ENCODE measurements around the gene PJVK. TPM values are rescaled to one million over a fixed set of nuclear protein-coding genes. Genes with fewer than 3 reads are reported as not detected.

PJVK gene
- total and polyA plus RNA-seq, 2 of the 4 experiments (the other 2 are of a cell fraction): 0.72 to 2.4 TPM

DNA sequence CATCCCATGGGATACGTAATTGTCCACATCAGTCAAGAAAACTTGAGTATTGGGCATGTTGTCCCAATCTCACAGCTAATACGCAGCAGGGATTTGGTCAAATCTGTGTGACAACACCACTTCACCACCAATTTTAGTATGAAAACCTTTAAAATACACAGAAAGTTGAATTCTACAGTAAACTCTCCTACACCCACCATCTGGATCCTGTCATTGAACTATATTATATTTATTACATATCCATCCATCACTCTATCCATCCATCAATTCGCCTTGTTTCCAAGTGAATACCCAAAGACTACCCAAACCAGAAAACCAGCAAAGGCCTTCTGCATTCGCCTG, 28.1 kb downstream of the PJVK start:
- dilution Hi-C loops (cut with HindIII; ENCODE audit: low sequenced_read_pairs, unreplicated experiment): no loop called here
- Histone ChIP-seq H3K23ac (ENCODE audit: low read depth, low read length) (no peak overlapping the region), H3K79me1 (ENCODE audit: low read depth in 1 of 2, low read length in 2 of 2) (peaks cover 13 to 39% of the 10 kb centered on the region in 2 experiments), H3K4me3 (ENCODE audit: insufficient read depth, low read depth, low read length) (peak overlapping the region; percentile 83; the same call in 1 of the 2 replicates), H2AK9ac (replicated peaks; ENCODE audit: low read depth, low read length, poor library complexity) (no peak overlapping the region), H3K56ac (ENCODE audit: extremely low read depth, insufficient read depth, low read length) (no peak overlapping the region), H2BK5ac (ENCODE audit: low read depth, low read length, poor library complexity, severe bottlenecking) (no peak overlapping the region), H3K4ac (ENCODE audit: low read depth, low read length) (peak overlapping the region; percentile 22; the same call in 1 of the 2 replicates), H3K36me3 (ENCODE audit: control insufficient read depth, insufficient read depth, low read length) (no peaks in the 10 kb centered on the region), H3K14ac (replicated peaks; ENCODE audit: low read depth, low read length) (no peak overlapping the region), H3K27me3 (ENCODE audit: control insufficient read depth, insufficient read depth, low read length) (no peaks in the 10 kb centered on the region), H3K27ac (ENCODE audit: insufficient read depth, low read length) (peak overlapping the region; percentile 91; the same call in 1 of the 2 replicates), H3K4me2 (ENCODE audit: low read depth, low read length) (peak overlapping the region; percentile 85), H3K9me1 (ENCODE audit: insufficient read depth, low read length) (peaks cover 6% of the 10 kb centered on the region; the same call in 1 of the 2 replicates), H4K8ac (ENCODE audit: low read depth in 2 of 2, low read length in 2 of 2) (peak overlapping the region; percentile 92 to 98), H3K18ac (ENCODE audit: low read depth, low read length) (no peak overlapping the region), H3K9me3 (ENCODE audit: control insufficient read depth, insufficient read depth, low read length) (no peaks in the 10 kb centered on the region), H3K9ac (ENCODE audit: low read depth, low read length) (peak overlapping the region; percentile 38; the same call in 1 of the 2 replicates), H4K91ac (ENCODE audit: insufficient read depth, low read depth, low read length) (no peak overlapping the region), H2BK20ac (ENCODE audit: low read depth, low read length) (no peak overlapping the region), H2BK120ac (ENCODE audit: low read depth, low read length) (no peak overlapping the region), H4K20me1 (ENCODE audit: insufficient read depth, low read length) (peaks cover 21% of the 10 kb centered on the region), H3K4me1 (ENCODE audit: control insufficient read depth, insufficient read depth, low read length) (peaks cover 4% of the 10 kb centered on the region), H2BK15ac (ENCODE audit: low read depth, low read length) (no peak overlapping the region), H4K5ac (ENCODE audit: low read depth, low read length) (peak overlapping the region; percentile 84), H2AFZ (replicated peaks; ENCODE audit: low read length, poor library complexity) (peak overlapping the region; percentile 92), H2AK5ac (ENCODE audit: low read depth, low read length) (no peak overlapping the region)
- 40% methylated on average over 1 of the region's 4 CpGs; no CpG with 5 or more reads in 1 of the 2 experiments for WGBS, 2 experiments (ENCODE audit: extremely low coverage in 2 of 2, insufficient read length in 1 of 2)
- ChIA-PET POLR2A (ENCODE audit: unreplicated experiment) (no interaction called here), CTCF (no interaction called here)
- no TSS peak for BruUV-seq (replicated peaks)
- no peak for TF ChIP-seq MAZ (IDR thresholded peaks at IDR 0.05; ENCODE audit: borderline replicate concordance, low read depth, low read length)
- ATAC-seq (ENCODE audit: low read depth): no peak
- no peak for DNase-seq
- intact Hi-C loops (cut with micrococcal nuclease): no loop called here
- in situ Hi-C loops (cut with MboI; ENCODE audit: low sequenced_read_pairs): no loop called here
